ENCODE data around the gene PSD2.

Gene PSD2

DNA sequence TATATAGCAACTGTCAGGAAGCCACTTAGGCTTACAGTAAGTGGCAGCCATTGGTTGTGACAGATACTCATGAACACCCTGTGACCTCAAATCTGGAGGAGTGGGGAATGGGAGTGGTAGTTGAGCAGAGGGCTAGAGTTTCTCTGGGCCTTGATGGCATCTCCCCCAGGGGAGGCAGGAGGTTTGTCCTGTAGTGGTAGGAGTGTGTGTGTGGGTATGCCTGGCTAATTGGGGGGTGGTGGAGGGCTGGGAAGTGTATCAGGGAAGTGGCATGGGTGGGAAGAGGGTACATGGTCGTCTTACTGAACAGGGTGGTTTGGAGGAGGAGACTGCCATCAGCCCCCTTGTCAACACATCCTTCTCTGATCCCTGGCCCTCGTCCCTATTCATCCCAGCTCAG lies 71.5 kb downstream of the PSD2 start:
- H3K4me1 ChIP-seq (ENCODE audit: control insufficient read depth, insufficient read depth, low read depth, low read length): no peaks in the 10 kb centered on the region
- no peak overlapping the region for H3K23ac ChIP-seq (ENCODE audit: low read length in 2 of 2)
- H3K27ac ChIP-seq (ENCODE audit: low read length, poor library complexity, severe bottlenecking): no peak overlapping the region
- H3K9me3 ChIP-seq (ENCODE audit: control insufficient read depth, low read length): no peaks in the 10 kb centered on the region
- DNase-seq: no peak
- no peak overlapping the region for H2BK5ac ChIP-seq (ENCODE audit: low read depth, low read length, poor library complexity, severe bottlenecking)
- H4K91ac ChIP-seq (ENCODE audit: low read length): no peak overlapping the region
- H3K27me3 ChIP-seq (ENCODE audit: control insufficient read depth in 1 of 2, insufficient read depth in 1 of 2, low read length in 2 of 2): peaks cover 9 to 87% of the 10 kb centered on the region in 2 experiments
- H2BK120ac ChIP-seq (ENCODE audit: low read depth, low read length): no peak overlapping the region
- H3K4me2 ChIP-seq (ENCODE audit: low read length, poor library complexity, severe bottlenecking): no peak overlapping the region
- no peak overlapping the region for H3K18ac ChIP-seq (ENCODE audit: low read depth in 1 of 2, low read length in 2 of 2)
- no peak overlapping the region for H3K14ac ChIP-seq (ENCODE audit: low read length in 2 of 2)
- H4K8ac ChIP-seq (ENCODE audit: low read length): no peak overlapping the region
- H2AK5ac ChIP-seq (ENCODE audit: low read length, severe bottlenecking): no peak overlapping the region
- H3K4ac ChIP-seq (ENCODE audit: low read depth in 1 of 2, low read length in 2 of 2): no peak overlapping the region
- no peaks in the 10 kb centered on the region for H3K36me3 ChIP-seq (ENCODE audit: control insufficient read depth in 1 of 2, insufficient read depth in 2 of 2, low read depth in 1 of 2, low read length in 2 of 2)
- no peak overlapping the region for H2AFZ ChIP-seq (ENCODE audit: low read depth, low read length)
- no peak overlapping the region for H2BK15ac ChIP-seq (ENCODE audit: low read depth, poor library complexity, severe bottlenecking)
- H3K79me1 ChIP-seq (replicated peaks; ENCODE audit: low read length, poor library complexity, severe bottlenecking): no peaks in the 10 kb centered on the region
- WGBS: 83% methylated on average over 1 of the region's 2 CpGs
- no peak overlapping the region for H3K4me3 ChIP-seq (ENCODE audit: insufficient read depth in 1 of 2, low read depth in 1 of 2, low read length in 2 of 2)
- no peak overlapping the region for H3K9ac ChIP-seq (ENCODE audit: low read length)
- H2BK12ac ChIP-seq (ENCODE audit: low read length in 2 of 2): no peak overlapping the region

DNA sequence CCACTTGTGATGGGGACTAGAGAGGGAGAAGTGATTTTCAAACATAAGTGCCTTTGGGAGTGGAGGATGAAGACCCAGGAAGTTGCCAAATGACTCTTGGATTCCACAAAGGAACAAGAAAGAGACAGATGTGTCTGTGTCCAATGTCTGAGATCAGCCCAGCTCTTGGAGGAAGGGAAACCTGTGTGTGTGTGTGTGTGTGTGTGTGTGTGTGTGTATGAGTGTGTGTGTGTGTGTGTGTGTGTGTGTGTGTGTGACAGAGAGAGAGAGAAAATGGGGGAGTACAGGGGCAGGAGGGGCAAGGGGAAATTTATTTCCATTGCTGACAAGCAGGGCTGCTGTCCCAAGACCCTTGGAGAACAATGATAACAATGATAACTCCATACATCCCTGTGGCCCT lies 72.0 kb downstream of the PSD2 start:
- peaks cover 13 to 87% of the 10 kb centered on the region in 2 experiments for H3K27me3 ChIP-seq (ENCODE audit: control insufficient read depth in 1 of 2, insufficient read depth in 1 of 2, low read length in 2 of 2)
- H3K4me2 ChIP-seq (ENCODE audit: low read length, poor library complexity, severe bottlenecking): no peak overlapping the region
- H3K14ac ChIP-seq (ENCODE audit: low read length in 2 of 2): no peak overlapping the region
- H3K4ac ChIP-seq (ENCODE audit: low read depth in 1 of 2, low read length in 2 of 2): no peak overlapping the region
- H3K9ac ChIP-seq (ENCODE audit: low read length): no peak overlapping the region
- H3K27ac ChIP-seq (ENCODE audit: low read length, poor library complexity, severe bottlenecking): no peak overlapping the region
- H3K18ac ChIP-seq (ENCODE audit: low read depth in 1 of 2, low read length in 2 of 2): no peak overlapping the region
- no peak overlapping the region for H2BK120ac ChIP-seq (ENCODE audit: low read depth, low read length)
- DNase-seq: no peak
- H3K36me3 ChIP-seq (ENCODE audit: control insufficient read depth in 1 of 2, insufficient read depth in 2 of 2, low read depth in 1 of 2, low read length in 2 of 2): no peaks in the 10 kb centered on the region
- H4K91ac ChIP-seq (ENCODE audit: low read length): no peak overlapping the region
- H4K8ac ChIP-seq (ENCODE audit: low read length): no peak overlapping the region
- no peak overlapping the region for H2BK5ac ChIP-seq (ENCODE audit: low read depth, low read length, poor library complexity, severe bottlenecking)
- no peaks in the 10 kb centered on the region for H3K79me1 ChIP-seq (replicated peaks; ENCODE audit: low read length, poor library complexity, severe bottlenecking)
- no peaks in the 10 kb centered on the region for H3K4me1 ChIP-seq (ENCODE audit: control insufficient read depth, insufficient read depth, low read depth, low read length)
- no peak overlapping the region for H3K23ac ChIP-seq (ENCODE audit: low read length in 2 of 2)
- H2AK5ac ChIP-seq (ENCODE audit: low read length, severe bottlenecking): no peak overlapping the region
- no peaks in the 10 kb centered on the region for H3K9me3 ChIP-seq (ENCODE audit: control insufficient read depth, low read length)
- no peak overlapping the region for H3K4me3 ChIP-seq (ENCODE audit: insufficient read depth in 1 of 2, low read depth in 1 of 2, low read length in 2 of 2)
- H2BK12ac ChIP-seq (ENCODE audit: low read length in 2 of 2): no peak overlapping the region
- H2BK15ac ChIP-seq (ENCODE audit: low read depth, poor library complexity, severe bottlenecking): no peak overlapping the region
- no peak overlapping the region for H2AFZ ChIP-seq (ENCODE audit: low read depth, low read length)

DNA sequence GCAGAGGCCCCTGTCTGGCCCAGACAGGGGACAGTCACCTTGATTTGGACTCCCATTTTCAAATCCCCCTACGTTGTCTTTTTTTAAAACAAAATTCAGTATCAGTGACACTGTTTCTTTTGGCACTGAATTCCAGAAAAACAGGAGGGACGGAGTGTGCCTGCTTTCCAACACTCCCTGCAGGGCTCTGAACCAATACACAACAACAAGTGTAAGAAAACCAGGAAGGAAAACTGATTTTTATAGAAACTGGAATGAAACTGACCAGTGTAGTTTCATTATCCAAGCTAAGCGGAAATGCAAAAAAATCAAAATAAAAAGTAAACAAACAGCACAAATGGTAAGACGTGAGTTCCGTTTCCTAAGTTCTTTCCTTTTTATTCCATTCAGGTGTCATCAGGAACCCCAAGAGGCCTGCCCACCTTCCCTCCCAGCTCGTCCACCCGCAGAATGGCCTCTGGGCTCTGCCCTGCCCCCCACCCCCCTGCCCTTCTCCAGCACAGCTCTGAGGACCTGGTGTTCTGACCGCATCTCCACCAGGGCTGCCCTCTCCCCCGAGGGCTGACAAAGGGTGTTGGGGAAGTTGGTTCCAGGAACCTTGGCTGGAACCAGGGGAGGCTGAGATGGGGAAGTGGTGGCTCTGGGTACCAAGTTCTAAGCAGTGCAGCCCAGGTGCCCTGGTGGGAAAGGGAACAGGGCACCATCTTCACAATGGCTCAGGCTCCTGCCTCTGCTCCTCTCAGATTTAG lies 73.6 kb downstream of the PSD2 start:
- DNase-seq: no peak
- Histone ChIP-seq H3K9me3 (ENCODE audit: control insufficient read depth, low read length) (no peaks in the 10 kb centered on the region), H2AK5ac (ENCODE audit: low read length, severe bottlenecking) (no peak overlapping the region), H2BK12ac (ENCODE audit: low read length in 2 of 2) (no peak overlapping the region), H3K9ac (ENCODE audit: low read length) (no peak overlapping the region), H3K4me1 (ENCODE audit: control insufficient read depth, insufficient read depth, low read depth, low read length) (no peaks in the 10 kb centered on the region), H3K36me3 (ENCODE audit: control insufficient read depth in 1 of 2, insufficient read depth in 2 of 2, low read depth in 1 of 2, low read length in 2 of 2) (no peaks in the 10 kb centered on the region), H3K18ac (ENCODE audit: low read depth in 1 of 2, low read length in 2 of 2) (no peak overlapping the region), H4K91ac (ENCODE audit: low read length) (no peak overlapping the region), H2AFZ (ENCODE audit: low read depth, low read length) (no peak overlapping the region), H3K23ac (ENCODE audit: low read length in 2 of 2) (no peak overlapping the region), H3K4me3 (ENCODE audit: insufficient read depth in 1 of 2, low read depth in 1 of 2, low read length in 2 of 2) (no peak overlapping the region), H2BK5ac (ENCODE audit: low read depth, low read length, poor library complexity, severe bottlenecking) (no peak overlapping the region), H2BK120ac (ENCODE audit: low read depth, low read length) (no peak overlapping the region), H3K27ac (ENCODE audit: low read length, poor library complexity, severe bottlenecking) (no peak overlapping the region), H2BK15ac (ENCODE audit: low read depth, poor library complexity, severe bottlenecking) (no peak overlapping the region), H3K4ac (ENCODE audit: low read depth in 1 of 2, low read length in 2 of 2) (no peak overlapping the region), H3K79me1 (replicated peaks; ENCODE audit: low read length, poor library complexity, severe bottlenecking) (no peaks in the 10 kb centered on the region), H4K8ac (ENCODE audit: low read length) (no peak overlapping the region), H3K14ac (ENCODE audit: low read length in 2 of 2) (no peak overlapping the region), H3K4me2 (ENCODE audit: low read length, poor library complexity, severe bottlenecking) (no peak overlapping the region), H3K27me3 (ENCODE audit: control insufficient read depth in 1 of 2, insufficient read depth in 1 of 2, low read length in 2 of 2) (peaks cover 15 to 89% of the 10 kb centered on the region in 2 experiments)
- WGBS: 87% methylated on average over 9 of the region's 9 CpGs

DNA sequence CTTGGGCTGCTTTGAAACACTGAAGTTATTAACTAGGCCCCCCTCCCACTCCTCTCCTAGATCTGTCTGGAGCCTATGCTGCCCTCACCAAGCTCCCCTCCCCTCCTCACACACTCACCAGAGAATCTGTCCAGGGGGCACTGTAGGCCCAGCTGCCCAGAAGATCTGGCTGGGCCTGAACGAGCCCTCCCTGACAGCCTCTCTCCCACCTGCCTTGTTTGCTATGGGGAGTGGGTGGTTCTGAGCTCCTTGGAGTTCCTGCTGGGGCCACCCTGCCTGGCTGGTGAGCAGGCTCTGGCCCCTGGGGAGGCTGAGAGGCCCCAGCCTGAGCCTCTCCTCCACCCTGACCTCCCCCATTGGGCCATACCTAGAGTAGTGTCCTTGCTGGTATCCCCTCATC lies 75.1 kb downstream of the PSD2 start:
- H2BK12ac ChIP-seq (ENCODE audit: low read length in 2 of 2): no peak overlapping the region
- no CpG with 5 or more reads among the region's 1 CpG for WGBS

More for the DNA sequence above, 75.1 kb downstream of the PSD2 start:
- no peak overlapping the region for H3K4me3 ChIP-seq (ENCODE audit: insufficient read depth in 1 of 2, low read depth in 1 of 2, low read length in 2 of 2)
- no peak overlapping the region for H2BK15ac ChIP-seq (ENCODE audit: low read depth, poor library complexity, severe bottlenecking)
- no peak overlapping the region for H2AK5ac ChIP-seq (ENCODE audit: low read length, severe bottlenecking)
- no peak overlapping the region for H3K4ac ChIP-seq (ENCODE audit: low read depth in 1 of 2, low read length in 2 of 2)
- no peaks in the 10 kb centered on the region for H3K4me1 ChIP-seq (ENCODE audit: control insufficient read depth, insufficient read depth, low read depth, low read length)
- no peak overlapping the region for H2AFZ ChIP-seq (ENCODE audit: low read depth, low read length)
- H3K27me3 ChIP-seq (ENCODE audit: control insufficient read depth in 1 of 2, insufficient read depth in 1 of 2, low read length in 2 of 2): peaks cover 17 to 77% of the 10 kb centered on the region in 2 experiments
- H3K18ac ChIP-seq (ENCODE audit: low read depth in 1 of 2, low read length in 2 of 2): no peak overlapping the region
- no peak overlapping the region for H3K4me2 ChIP-seq (ENCODE audit: low read length, poor library complexity, severe bottlenecking)
- no peaks in the 10 kb centered on the region for H3K36me3 ChIP-seq (ENCODE audit: control insufficient read depth in 1 of 2, insufficient read depth in 2 of 2, low read depth in 1 of 2, low read length in 2 of 2)
- H3K23ac ChIP-seq (ENCODE audit: low read length in 2 of 2): no peak overlapping the region
- no peak overlapping the region for H4K91ac ChIP-seq (ENCODE audit: low read length)
- no peak for DNase-seq
- H2BK5ac ChIP-seq (ENCODE audit: low read depth, low read length, poor library complexity, severe bottlenecking): no peak overlapping the region
- H3K79me1 ChIP-seq (replicated peaks; ENCODE audit: low read length, poor library complexity, severe bottlenecking): no peaks in the 10 kb centered on the region
- no peak overlapping the region for H3K14ac ChIP-seq (ENCODE audit: low read length in 2 of 2)
- H3K9ac ChIP-seq (ENCODE audit: low read length): no peak overlapping the region
- H3K27ac ChIP-seq (ENCODE audit: low read length, poor library complexity, severe bottlenecking): no peak overlapping the region
- no peaks in the 10 kb centered on the region for H3K9me3 ChIP-seq (ENCODE audit: control insufficient read depth, low read length)
- no peak overlapping the region for H2BK120ac ChIP-seq (ENCODE audit: low read depth, low read length)
- no peak overlapping the region for H4K8ac ChIP-seq (ENCODE audit: low read length)
